LNCaP clone FGC (cell line): ENCODE results near the gene PUS1.
"Not testable (repeated sequence)": the region's sequence is repeated elsewhere in the genome, so short reads cannot be mapped to it uniquely, and the experiment has no call there.

Experiments
- DNase-seq: peaks from one replicate; pipeline ENCODE4 v3.0.0-alpha.2; 2011; ENCODE audit warnings: low read depth
- H3K4me3 ChIP-seq: 2 replicates; pipeline ENCODE4 v1.5.1; 2011; ENCODE audit warnings: mild to moderate bottlenecking, low read depth, low read length, control low read depth
- CTCF ChIP-seq: IDR thresholded peaks from 2 replicates; pipeline ENCODE4 v1.5.1; 2012; ENCODE audit warnings: mild to moderate bottlenecking; ENCODE audit not compliant: control insufficient read depth, insufficient read depth; ENCODE audit errors: extremely low read depth

Gene PUS1

GRCh38 chr12:131981388-131981787 is 52.3 kb downstream of the PUS1 start:
- no peak for TF ChIP-seq CTCF
- H3K4me3 ChIP-seq, result no peak overlapping the region
- DNase-seq, result no peak

GRCh38 chr12:131982041-131982440 is 53.0 kb downstream of the PUS1 start:
- no peak for DNase-seq
- H3K4me3 ChIP-seq, result no peak overlapping the region

GRCh38 chr12:131983026-131983425 is 54.0 kb downstream of the PUS1 start:
- no peak for TF ChIP-seq CTCF
- no peak for DNase-seq
- no peak overlapping the region for H3K4me3 ChIP-seq

More at GRCh38 chr12:131982041-131982440, 53.0 kb downstream of the PUS1 start:
- TF ChIP-seq CTCF, result no peak

GRCh38 chr12:131983554-131983953 is 54.5 kb downstream of the PUS1 start:
- no peak for TF ChIP-seq CTCF
- DNase-seq, result no peak
- H3K4me3 ChIP-seq, result no peak overlapping the region

GRCh38 chr12:131984334-131984733 is 55.3 kb downstream of the PUS1 start:
- TF ChIP-seq CTCF, result no peak
- H3K4me3 ChIP-seq, result no peak overlapping the region
- no peak for DNase-seq

GRCh38 chr12:131985510-131985875 is 56.4 kb downstream of the PUS1 start:
- H3K4me3 ChIP-seq, DNase-seq: not testable (repeated sequence)

- H3K4me3 ChIP-seq, result no peak overlapping the region
- DNase-seq, result no peak
- TF ChIP-seq CTCF, result no peak
These were observed 57.3 kb downstream of the PUS1 start for GRCh38 chr12:131986361-131986760.

- no peak for TF ChIP-seq CTCF
- no peak overlapping the region for H3K4me3 ChIP-seq
- no peak for DNase-seq
These were observed 57.8 kb downstream of the PUS1 start for GRCh38 chr12:131986910-131987309.
